HK-2 (cell line): ENCODE measurements around the gene RNASE4.
"Not testable (repeated sequence)": the region's sequence is repeated elsewhere in the genome, so short reads cannot be mapped to it uniquely, and the experiment has no call there.

Experiments used
- DNase-seq: peaks from one replicate; pipeline ENCODE4 v3.0.0-alpha.2; 2018; ENCODE audit not compliant: unreplicated experiment

RNASE4 gene

DNA sequence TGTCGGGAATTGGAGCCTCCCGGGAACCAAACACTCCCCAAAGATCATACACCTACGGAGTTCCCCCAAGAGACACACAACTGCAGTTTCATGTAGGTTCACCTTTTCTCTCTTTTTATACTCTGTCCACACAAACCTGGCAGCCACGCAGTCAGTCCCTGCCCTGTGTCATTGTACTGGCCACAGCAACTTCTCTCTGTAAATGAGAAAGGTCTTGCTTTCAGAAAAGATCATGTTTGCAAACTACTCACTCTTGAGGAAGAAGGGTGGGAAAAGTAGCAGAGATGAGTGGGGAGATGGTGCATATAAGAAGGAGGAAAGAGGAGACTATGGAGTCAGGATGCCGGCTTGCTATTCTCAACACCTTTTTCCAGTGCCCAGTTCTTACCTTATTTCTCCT lies 14.6 kb downstream of the RNASE4 start:
- DNase-seq: no peak

GRCh38 chr14:20699931-20700330 lies 15.6 kb downstream of the RNASE4 start:
- no peak for DNase-seq

- not testable (repeated sequence) for DNase-seq
These were observed 16.6 kb downstream of the RNASE4 start for GRCh38 chr14:20700965-20701364.

- no peak for DNase-seq
These were observed 22.4 kb downstream of the RNASE4 start for GRCh38 chr14:20706657-20707355.

DNA sequence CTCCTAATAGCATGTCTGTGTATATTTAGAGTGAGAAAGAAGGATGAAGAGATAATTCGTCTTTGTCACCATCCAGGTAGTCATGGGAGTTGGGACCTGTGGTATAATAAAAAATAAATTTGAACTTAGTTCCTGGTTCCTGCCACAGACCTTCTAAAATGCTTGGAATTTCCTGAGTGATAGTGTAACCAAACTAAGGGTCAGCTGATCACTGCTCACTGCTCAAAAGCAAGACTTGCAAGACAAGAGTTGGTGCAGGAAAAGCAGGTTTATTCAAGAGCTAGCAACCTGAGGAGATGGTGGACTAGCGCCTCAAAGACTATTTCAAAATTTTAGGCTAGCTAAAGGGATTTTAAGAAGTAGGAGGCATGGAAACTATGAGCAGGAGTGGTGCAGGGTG lies 23.3 kb downstream of the RNASE4 start:
- no peak for DNase-seq

DNA sequence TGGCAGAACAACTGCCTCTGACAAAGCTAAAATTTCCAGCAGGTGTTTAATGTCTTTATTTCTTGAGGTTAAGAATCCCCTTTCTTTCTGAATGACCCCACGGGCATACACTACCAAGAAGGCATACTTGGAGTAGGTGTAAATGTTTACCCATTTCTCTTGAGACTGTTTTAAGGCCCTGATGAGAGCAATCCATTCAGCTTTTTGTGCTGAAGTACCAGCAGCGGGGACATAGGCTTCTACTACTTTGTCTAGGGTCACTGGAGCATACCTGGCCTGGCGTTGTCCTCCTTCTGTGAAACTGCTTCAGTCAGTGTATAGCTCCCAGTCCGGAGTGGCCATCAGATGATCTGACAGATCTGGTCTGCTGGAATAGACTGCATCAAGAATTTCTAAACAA lies 26.9 kb downstream of the RNASE4 start:
- no peak for DNase-seq

GRCh38 chr14:20711685-20712084 lies 27.3 kb downstream of the RNASE4 start:
- DNase-seq: no peak

DNA sequence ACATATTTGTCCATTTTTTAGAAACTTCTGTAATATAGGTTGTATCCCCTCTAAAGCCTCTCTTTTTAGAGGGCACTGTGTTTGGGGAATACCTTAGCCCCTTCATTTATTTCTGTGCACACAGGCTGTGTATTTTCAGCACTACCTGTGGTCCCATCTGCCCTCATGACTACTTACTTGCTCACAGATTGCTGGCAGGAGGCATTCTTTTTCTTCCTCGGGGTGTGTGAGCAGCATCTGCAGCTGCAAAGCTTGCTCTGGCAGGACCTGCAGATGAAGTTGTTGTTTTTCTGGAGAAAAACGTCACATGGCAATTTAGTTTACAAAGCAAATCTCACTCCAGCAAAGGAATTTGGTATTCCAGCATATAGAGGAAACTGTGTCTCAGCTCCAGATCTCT lies 28.5 kb downstream of the RNASE4 start:
- no peak for DNase-seq

DNA sequence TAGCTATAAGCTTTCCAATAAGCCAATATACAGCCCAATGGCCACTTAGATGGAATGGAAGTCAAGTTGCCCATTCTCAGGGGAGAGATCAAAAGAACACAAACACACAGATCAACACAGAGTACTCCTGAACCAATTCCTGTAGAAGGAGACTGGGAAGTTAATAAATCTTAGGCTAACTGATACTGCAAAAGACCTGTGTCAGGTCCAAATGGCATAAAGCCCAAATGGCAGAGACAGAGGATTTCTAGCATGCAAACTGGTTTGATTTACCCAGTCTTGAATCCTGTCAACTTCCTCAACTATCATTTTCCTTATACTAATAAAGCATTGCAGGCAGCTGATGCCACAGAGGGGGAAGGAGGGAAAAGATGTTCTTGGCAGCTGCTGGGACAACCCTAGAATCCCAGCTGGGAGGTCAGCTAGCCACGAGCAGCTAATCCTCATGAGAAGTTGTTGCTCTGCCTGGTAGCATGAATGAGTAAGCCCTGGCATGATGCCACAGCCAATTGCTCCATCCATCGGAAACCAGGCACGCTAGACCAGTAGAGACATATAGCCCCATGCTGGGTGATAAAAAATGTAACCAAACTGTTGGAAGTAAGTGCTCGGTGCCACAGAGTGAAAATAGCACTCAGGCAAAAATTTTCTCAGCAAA lies 30.4 kb downstream of the RNASE4 start:
- DNase-seq: no peak

GRCh38 chr14:20719777-20720176 lies 35.4 kb downstream of the RNASE4 start:
- DNase-seq: no peak

DNA sequence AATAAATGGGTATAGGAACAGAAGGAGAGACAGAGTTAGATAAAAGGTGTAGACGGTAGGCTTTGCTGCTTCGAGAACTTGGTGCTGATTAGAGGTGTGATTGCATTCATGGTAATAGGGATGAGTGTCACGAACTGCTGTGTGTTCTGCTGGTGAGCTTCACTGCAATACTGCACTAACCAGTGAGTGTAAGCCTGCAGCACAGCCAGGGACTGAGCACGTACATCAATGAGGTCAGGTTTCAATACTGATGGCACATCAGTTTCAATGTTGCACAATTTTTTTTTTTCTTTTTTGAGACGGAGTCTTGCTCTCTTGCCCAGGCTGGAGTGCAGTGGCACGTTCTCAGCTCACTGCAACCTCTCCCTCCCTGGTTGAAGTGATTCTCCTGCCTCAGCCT lies 36.4 kb downstream of the RNASE4 start:
- no peak for DNase-seq

DNA sequence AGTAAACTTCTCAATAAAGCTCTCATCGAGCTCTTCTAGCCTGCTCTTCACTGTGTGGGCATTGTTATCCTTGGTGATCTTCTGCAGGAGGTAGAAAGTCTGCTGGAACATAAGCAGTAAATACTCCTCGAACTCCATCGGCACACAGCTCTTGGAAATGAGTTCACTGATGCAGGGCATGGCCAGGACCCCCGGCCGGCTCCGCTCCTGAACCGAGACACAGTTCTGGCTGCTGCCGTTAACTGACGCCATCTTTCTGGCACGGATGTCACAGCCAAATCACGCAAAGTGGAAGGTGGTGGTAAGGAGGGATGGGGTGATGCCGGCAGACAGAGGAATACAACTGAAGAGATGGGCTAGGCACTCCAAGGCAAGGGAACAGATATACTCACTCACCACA lies 37.7 kb downstream of the RNASE4 start:
- DNase-seq: no peak

DNA sequence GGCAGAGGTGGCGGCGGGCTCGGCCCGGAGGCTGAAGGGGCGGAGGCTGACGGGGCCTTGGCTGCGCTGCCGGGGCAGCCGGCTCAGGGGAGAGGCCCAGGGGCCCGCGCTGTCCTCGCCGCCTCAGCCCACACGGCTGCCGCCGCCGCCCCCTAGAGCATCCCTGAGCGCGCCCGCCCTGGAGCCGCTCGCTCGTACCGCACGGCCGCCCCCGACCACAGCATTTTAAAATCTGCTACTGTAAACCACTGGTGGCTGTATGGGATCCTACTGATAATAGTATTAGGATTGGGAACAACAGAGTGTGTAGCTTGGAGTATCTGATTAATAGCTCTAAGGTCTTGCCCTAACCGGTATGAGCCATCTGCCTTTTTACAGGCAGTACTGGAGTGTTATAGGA lies 39.1 kb downstream of the RNASE4 start:
- DNase-seq: no peak

- not testable (repeated sequence) for DNase-seq
These were observed 41.8 kb downstream of the RNASE4 start for GRCh38 chr14:20726121-20726520.

DNA sequence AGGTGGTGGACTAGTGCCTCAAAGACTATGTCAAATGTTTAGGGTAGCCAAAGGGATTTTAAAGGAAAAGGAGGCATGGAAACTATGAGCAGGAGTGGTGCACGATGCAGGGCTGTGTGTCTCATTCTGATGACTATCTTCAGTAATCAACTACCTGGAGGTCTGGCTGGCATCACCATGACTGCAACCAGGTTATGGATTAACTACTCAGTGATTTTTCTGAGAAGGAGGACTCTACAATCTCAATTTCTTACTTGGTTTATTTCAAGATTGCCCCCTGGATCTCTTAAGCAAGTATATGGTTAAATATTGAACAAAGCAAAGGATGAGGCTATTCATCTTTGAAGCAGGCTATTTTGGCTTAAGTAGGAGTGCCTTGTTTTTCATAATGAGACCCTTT lies 42.2 kb downstream of the RNASE4 start:
- no peak for DNase-seq

DNA sequence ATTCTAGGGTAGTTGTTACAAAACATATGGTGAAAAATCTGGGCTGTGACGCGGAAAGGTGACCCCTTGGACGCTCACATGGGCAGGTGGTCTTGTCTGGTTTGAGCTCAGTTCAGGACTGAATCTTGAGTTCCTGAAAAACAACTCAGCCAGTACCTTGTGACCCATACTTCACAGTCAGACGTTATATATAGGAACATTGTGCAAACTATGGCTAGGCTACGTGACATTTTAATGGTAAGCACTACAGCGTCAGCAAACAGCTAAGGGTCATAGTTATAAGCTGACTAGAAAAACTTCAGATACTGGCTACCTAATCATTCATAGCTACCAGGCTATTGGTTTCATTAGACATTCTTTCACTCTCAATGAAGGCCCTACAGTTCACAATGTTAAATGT lies 46.5 kb downstream of the RNASE4 start:
- no peak for DNase-seq

- DNase-seq: no peak
These were observed 48.1 kb downstream of the RNASE4 start for GRCh38 chr14:20732477-20732876.

DNA sequence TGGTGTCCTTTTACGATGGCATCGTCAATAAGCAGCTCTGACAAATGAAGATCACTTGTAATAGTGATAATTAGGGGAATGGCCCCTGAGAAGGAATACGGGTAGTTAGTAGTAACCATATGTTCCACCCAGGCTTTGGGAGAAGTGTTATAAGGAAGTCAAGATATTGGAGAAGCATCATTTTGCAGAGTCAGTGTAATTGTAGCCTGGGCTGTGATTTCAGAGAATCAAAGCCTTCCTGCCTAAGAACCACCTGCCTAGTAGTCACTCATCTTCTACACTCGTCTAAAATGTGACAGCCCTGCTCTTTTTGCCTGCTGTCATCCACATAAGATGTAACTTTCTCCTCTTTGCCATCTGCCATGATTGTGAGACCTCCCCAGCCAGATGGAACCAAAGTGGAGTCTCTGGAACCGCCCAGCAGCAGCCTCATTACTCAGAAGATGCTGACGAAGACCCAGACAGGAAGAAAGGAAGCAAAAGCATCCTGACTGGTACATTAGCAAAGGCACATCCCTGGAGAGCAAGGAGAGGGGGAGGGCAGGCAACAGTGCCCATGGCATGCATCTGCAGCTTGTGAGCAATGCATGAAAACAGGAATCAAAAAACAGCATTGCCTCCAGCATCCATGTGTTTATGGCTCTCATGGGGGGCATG lies 48.7 kb downstream of the RNASE4 start:
- no peak for DNase-seq

DNA sequence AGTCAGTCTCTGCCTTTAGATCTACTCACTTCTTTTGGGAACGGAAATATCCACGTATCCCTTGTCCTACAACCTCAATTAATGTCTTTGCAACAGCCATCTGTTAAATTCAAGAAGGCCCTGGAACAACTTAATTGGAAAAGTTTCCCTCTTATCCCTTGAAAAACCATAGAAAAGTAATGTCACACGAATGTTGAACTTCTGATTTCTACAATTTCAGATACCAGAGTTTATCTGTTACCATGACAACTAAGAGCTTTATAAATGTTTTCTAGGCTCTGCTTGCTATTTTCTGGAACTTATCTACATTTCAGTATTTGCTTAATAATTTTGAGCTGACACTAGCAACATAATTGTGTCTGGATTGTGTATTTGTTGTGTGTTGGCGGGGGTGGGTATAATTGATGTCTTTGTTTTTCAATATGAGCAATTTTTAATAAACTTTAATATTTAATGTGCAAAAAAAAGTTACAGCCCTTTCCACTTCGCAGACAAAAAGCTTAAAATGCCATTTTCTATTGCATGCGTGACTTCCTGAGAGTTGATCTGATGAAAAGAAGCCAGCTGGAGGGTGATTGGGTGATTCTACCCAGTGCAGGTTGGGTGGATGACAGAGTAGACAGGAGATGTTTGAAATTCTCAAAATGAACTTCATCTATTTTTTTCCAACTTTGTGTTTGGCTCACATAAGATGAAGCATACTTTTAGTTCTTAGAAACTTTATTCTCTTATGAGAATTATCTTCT lies 49.5 kb downstream of the RNASE4 start:
- no peak for DNase-seq

- DNase-seq: no peak
These were observed 50.1 kb downstream of the RNASE4 start for GRCh38 chr14:20734430-20734806.

DNA sequence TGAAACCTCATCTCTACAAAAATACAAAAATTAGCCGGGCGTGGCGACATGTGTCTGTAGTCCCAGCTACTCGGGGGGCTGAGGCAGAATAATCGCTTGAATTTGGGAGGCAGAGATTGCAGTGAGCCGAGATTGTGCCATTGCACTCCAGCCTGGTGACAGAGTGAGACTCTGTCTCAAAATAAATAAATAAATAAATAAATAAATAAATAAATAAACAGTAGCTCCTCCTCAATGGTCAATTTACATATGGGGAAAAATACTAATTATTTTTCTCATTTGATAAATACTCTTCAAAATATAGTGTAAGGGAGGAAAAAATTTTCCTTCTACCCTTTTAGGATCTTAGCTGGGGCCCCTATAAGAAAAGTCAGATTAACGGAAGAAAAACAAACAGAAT lies 53.9 kb downstream of the RNASE4 start:
- DNase-seq: not testable (repeated sequence)

GRCh38 chr14:20742132-20742531 lies 57.8 kb downstream of the RNASE4 start:
- no peak for DNase-seq

- no peak for DNase-seq
These were observed 59.2 kb downstream of the RNASE4 start for GRCh38 chr14:20743556-20743955.
